Smooth muscle cell (in vitro differentiated cells): Measurements from ENCODE around the gene POPDC3. TPM values are rescaled to one million over a fixed set of nuclear protein-coding genes. Genes with fewer than 3 reads are reported as not detected.

Experiments used
- DNase-seq: peaks from one replicate; lab custom pipeline; 2025; ENCODE audit not compliant: unreplicated experiment; lab: John Stamatoyannopoulos, UW
- H2AFZ ChIP-seq: fragments of 200-600 bp; sonication (generic); 2 replicates; pipeline ENCODE4 v1.6.0; 2016; ENCODE audit warnings: antibody characterized with exemption, low read depth, mild to moderate bottlenecking
- H3F3A ChIP-seq: fragments of 200-600 bp; sonication (generic); 2 replicates; pipeline ENCODE4 v1.6.0; 2017; ENCODE audit warnings: antibody characterized with exemption, low read depth
- H3K27ac ChIP-seq: fragments of 200-600 bp; sonication (generic); 2 replicates; pipeline ENCODE4 v1.5.1; 2016; ENCODE audit warnings: low read depth, mild to moderate bottlenecking
- H3K27me3 ChIP-seq: fragments of 200-600 bp; sonication (generic); 2 replicates; pipeline ENCODE4 v1.6.1; 2016; ENCODE audit warnings: low read depth, mild to moderate bottlenecking
- H3K36me3 ChIP-seq: fragments of 200-600 bp; sonication (generic); 2 replicates; pipeline ENCODE4 v1.5.1; 2016; ENCODE audit warnings: low read depth
- H3K4me1 ChIP-seq: fragments of 200-600 bp; sonication (generic); 2 replicates; pipeline ENCODE4 v1.5.1; 2016; ENCODE audit warnings: low read depth
- H3K4me2 ChIP-seq: fragments of 200-600 bp; sonication (generic); 2 replicates; pipeline ENCODE4 v1.6.0; 2016; ENCODE audit warnings: mild to moderate bottlenecking
- H3K4me3 ChIP-seq: fragments of 200-600 bp; sonication (generic); 2 replicates; pipeline ENCODE4 v1.5.1; 2016; ENCODE audit warnings: mild to moderate bottlenecking
- H3K79me2 ChIP-seq: fragments of 200-600 bp; sonication (generic); 2 replicates; pipeline ENCODE4 v1.6.0; 2016; ENCODE audit warnings: low read depth, mild to moderate bottlenecking
- H3K9ac ChIP-seq: fragments of 200-600 bp; sonication (generic); 2 replicates; pipeline ENCODE4 v1.6.0; 2016; ENCODE audit warnings: low read depth
- H3K9me3 ChIP-seq: fragments of 200-600 bp; sonication (generic); replicated peaks from 2 replicates; pipeline ENCODE4 v1.5.1; 2016; ENCODE audit warnings: low read depth
- H4K20me1 ChIP-seq: fragments of 200-600 bp; sonication (generic); 2 replicates; pipeline ENCODE4 v1.6.0; 2016; ENCODE audit warnings: low read depth
- CTCF ChIP-seq: fragments of 200-600 bp; sonication (generic); IDR thresholded peaks from 2 replicates; pipeline ENCODE4 v1.5.1; 2017; ENCODE audit warnings: borderline replicate concordance, mild to moderate bottlenecking, antibody characterized with exemption; ENCODE audit not compliant: insufficient read depth, poor library complexity, severe bottlenecking
- WGBS: methylation state at CpG from one replicate; pipeline ENCODE4 v1.1.7; 2016; ENCODE audit warnings: low lambda C conversion rate; 5-methylcytosine and 5-hydroxymethylcytosine counted together
- polyA plus RNA-seq: library from polyadenylated mRNA; unstranded; fragments of >200 nt; fragmentation: Nextera tagmentation; extraction: Ambion mirVana; gene quantifications from 2 replicates; pipeline ENCODE4 v1.2.1, GENCODE V29; 2016
- total RNA-seq: library from RNA; depleted of rRNA; stranded (reverse); fragments of >200 nt; gene quantifications from 2 replicates; pipeline ENCODE4 v1.2.3, GENCODE V29; 2014

POPDC3 gene
- total and polyA plus RNA-seq, 2 experiments from 2014 or later: 1.0 to 5.0 TPM

GRCh38 chr6:105116150-105116549 is 63.7 kb downstream of the POPDC3 start:
- WGBS: 82% methylated on average over 5 of the region's 5 CpGs

DNA sequence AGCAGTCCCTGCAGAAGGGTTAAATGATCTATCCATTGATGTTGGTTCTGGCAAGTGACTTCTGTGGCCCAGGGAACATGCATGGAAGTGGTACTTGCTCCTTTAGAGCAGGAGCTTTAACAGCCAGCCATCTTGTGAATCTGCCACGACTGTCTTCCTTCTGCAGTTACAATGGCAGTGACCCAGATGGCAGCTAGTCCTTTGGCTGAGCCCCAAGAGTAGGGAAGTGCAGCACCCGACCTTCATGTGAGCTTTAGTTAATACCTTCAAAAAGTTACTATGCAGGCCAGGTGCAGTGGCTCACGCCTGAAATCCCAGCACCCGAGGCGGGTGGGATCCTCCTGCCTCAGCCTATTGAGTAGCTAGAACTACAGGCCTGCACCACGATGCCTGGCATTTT is 66.4 kb downstream of the POPDC3 start:
- Histone ChIP-seq H3K4me3 (no peak overlapping the region), H2AFZ (no peak overlapping the region), H3F3A (no peaks in the 10 kb centered on the region), H3K79me2 (no peaks in the 10 kb centered on the region), H3K4me2 (no peak overlapping the region), H3K9ac (no peak overlapping the region), H4K20me1 (no peaks in the 10 kb centered on the region), H3K4me1 (no peaks in the 10 kb centered on the region), H3K9me3 (no peaks in the 10 kb centered on the region), H3K27me3 (no peaks in the 10 kb centered on the region), H3K27ac (no peak overlapping the region), H3K36me3 (no peaks in the 10 kb centered on the region)
- no peak for TF ChIP-seq CTCF
- WGBS: 89% methylated on average over 6 of the region's 6 CpGs
- no peak for DNase-seq

More at GRCh38 chr6:105116150-105116549, 63.7 kb downstream of the POPDC3 start:
- H3K4me3 ChIP-seq: no peak overlapping the region
- no peak for DNase-seq
- no peak overlapping the region for H3K9ac ChIP-seq
- no peaks in the 10 kb centered on the region for H4K20me1 ChIP-seq
- H3F3A ChIP-seq: no peaks in the 10 kb centered on the region
- no peak overlapping the region for H2AFZ ChIP-seq
- H3K27ac ChIP-seq: no peak overlapping the region
- H3K79me2 ChIP-seq: no peaks in the 10 kb centered on the region
- no peaks in the 10 kb centered on the region for H3K36me3 ChIP-seq
- no peaks in the 10 kb centered on the region for H3K4me1 ChIP-seq
- H3K9me3 ChIP-seq: no peaks in the 10 kb centered on the region
- no peaks in the 10 kb centered on the region for H3K27me3 ChIP-seq
- H3K4me2 ChIP-seq: no peak overlapping the region
- TF ChIP-seq CTCF: no peak

DNA sequence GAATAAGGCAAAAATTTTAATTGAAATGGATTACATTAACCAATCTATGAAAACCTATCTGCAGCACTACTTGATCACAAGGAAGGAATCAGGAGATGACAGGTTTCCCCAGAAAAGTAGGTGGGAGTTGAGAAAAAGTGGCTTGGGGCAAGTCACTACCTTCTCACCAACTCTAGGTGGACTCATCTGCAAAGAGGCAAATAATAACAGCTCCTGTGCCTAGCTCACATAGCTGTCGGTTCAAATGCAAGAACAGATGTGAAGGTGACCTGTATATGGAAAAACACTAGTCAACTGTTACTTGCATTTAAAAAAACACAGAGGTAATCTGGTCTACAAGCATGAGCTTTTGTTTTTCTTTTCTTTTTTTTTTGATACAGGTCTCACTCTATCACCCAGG is 67.2 kb downstream of the POPDC3 start:
- H3K4me1 ChIP-seq: no peaks in the 10 kb centered on the region
- no peak overlapping the region for H3K4me2 ChIP-seq
- no peaks in the 10 kb centered on the region for H3K27me3 ChIP-seq
- H3K9me3 ChIP-seq: no peaks in the 10 kb centered on the region
- H4K20me1 ChIP-seq: no peaks in the 10 kb centered on the region
- no peak overlapping the region for H2AFZ ChIP-seq
- no peak for DNase-seq
- WGBS: 89% methylated on average over 1 of the region's 1 CpG
- H3K9ac ChIP-seq: no peak overlapping the region
- no peaks in the 10 kb centered on the region for H3F3A ChIP-seq
- H3K4me3 ChIP-seq: no peak overlapping the region
- no peak overlapping the region for H3K27ac ChIP-seq
- H3K36me3 ChIP-seq: no peaks in the 10 kb centered on the region
- no peaks in the 10 kb centered on the region for H3K79me2 ChIP-seq
- no peak for TF ChIP-seq CTCF

DNA sequence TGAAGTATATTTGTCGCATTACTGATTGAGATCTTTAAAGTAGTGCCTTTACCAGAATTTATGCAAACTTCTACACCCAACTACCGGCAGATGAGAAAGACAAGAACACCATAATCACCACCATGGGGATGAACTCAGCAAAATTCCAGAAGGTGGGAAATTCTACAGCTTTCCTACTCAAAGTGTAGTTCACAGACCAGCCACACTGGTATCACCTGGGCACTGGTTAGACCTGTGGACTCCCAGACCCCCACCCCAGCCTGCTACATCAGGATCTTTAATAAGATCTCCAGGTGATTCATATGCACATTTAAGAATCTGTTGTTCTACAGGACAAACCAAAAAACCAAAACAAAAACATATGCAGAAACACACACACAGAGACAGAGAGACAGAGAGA is 67.9 kb downstream of the POPDC3 start:
- no peaks in the 10 kb centered on the region for H4K20me1 ChIP-seq
- TF ChIP-seq CTCF: no peak
- no peak overlapping the region for H3K27ac ChIP-seq
- H3K36me3 ChIP-seq: no peaks in the 10 kb centered on the region
- H3K27me3 ChIP-seq: no peaks in the 10 kb centered on the region
- no peaks in the 10 kb centered on the region for H3F3A ChIP-seq
- no peaks in the 10 kb centered on the region for H3K79me2 ChIP-seq
- no peaks in the 10 kb centered on the region for H3K4me1 ChIP-seq
- no peak overlapping the region for H3K9ac ChIP-seq
- no peaks in the 10 kb centered on the region for H3K9me3 ChIP-seq
- no peak for DNase-seq
- no peak overlapping the region for H3K4me2 ChIP-seq
- WGBS: 94% methylated on average over 2 of the region's 2 CpGs
- H3K4me3 ChIP-seq: no peak overlapping the region
- no peak overlapping the region for H2AFZ ChIP-seq
